GM19193 (cell line): ENCODE results near the gene EPYC.

Experiments used
- POLR2A ChIP-seq: IDR thresholded peaks from 4 replicates; pipeline ENCODE4 v1.6.1; 2011; ENCODE audit not compliant: insufficient read depth, insufficient read length; ENCODE audit errors: extremely low read depth

The EPYC gene

GRCh38 chr12:90951432-90952105 is 53.2 kb downstream of the EPYC start:
- TF ChIP-seq POLR2A: no peak

GRCh38 chr12:90947869-90948268 is 56.9 kb downstream of the EPYC start:
- no peak for TF ChIP-seq POLR2A

GRCh38 chr12:90945070-90945649 is 59.6 kb downstream of the EPYC start:
- no peak for TF ChIP-seq POLR2A

GRCh38 chr12:90943255-90943654 is 61.5 kb downstream of the EPYC start:
- TF ChIP-seq POLR2A: no peak

GRCh38 chr12:90940872-90941499 is 63.8 kb downstream of the EPYC start:
- no peak for TF ChIP-seq POLR2A

- TF ChIP-seq POLR2A: no peak
These were observed 65.4 kb downstream of the EPYC start for GRCh38 chr12:90939382-90939781.

GRCh38 chr12:90938451-90938850 is 66.3 kb downstream of the EPYC start:
- TF ChIP-seq POLR2A: no peak

- no peak for TF ChIP-seq POLR2A
These were observed 67.1 kb downstream of the EPYC start for GRCh38 chr12:90937651-90938050.

GRCh38 chr12:90936230-90937005 is 68.4 kb downstream of the EPYC start:
- no peak for TF ChIP-seq POLR2A

GRCh38 chr12:90925562-90925961 is 79.2 kb downstream of the EPYC start:
- no peak for TF ChIP-seq POLR2A

GRCh38 chr12:90924406-90924805 is 80.4 kb downstream of the EPYC start:
- TF ChIP-seq POLR2A: no peak

- no peak for TF ChIP-seq POLR2A
These were observed 82.6 kb downstream of the EPYC start for GRCh38 chr12:90922145-90922627.

- TF ChIP-seq POLR2A: no peak
These were observed 83.2 kb downstream of the EPYC start for GRCh38 chr12:90921536-90921935.

GRCh38 chr12:90920222-90920621 is 84.5 kb downstream of the EPYC start:
- no peak for TF ChIP-seq POLR2A

GRCh38 chr12:90917431-90917830 is 87.3 kb downstream of the EPYC start:
- no peak for TF ChIP-seq POLR2A
